Measurements from ENCODE around the gene CACNA1B. TPM values are rescaled to one million over a fixed set of nuclear protein-coding genes. Genes with fewer than 3 reads are reported as not detected.

Gene CACNA1B
- polyA plus RNA-seq, 2 of the 4 experiments (the other 2 are of a cell fraction): 0.03 to 0.06 TPM

GRCh38 chr9:137829260-137829996 is 48.2 kb upstream of the CACNA1B start:
- H3K9me3 ChIP-seq: peaks cover 11% of the 10 kb centered on the region; the same call in 1 of the 3 replicates
- ChIA-PET CTCF (no interaction called here), POLR2A (no interaction called here)
- H3K4me1 ChIP-seq: no peaks in the 10 kb centered on the region
- H3K27ac ChIP-seq: no peak overlapping the region
- 87% methylated on average over 14 of the region's 14 CpGs for WGBS (ENCODE audit: missing lambda C conversion rate)
- no peak for ATAC-seq
- H3K4me2 ChIP-seq: no peak overlapping the region
- no peak for TF ChIP-seq PBX3 (IDR thresholded peaks at IDR 0.05)
- peak; percentile 71 for TF ChIP-seq MAFK (IDR thresholded peaks at IDR 0.05; ENCODE audit: partially characterized antibody)
- no peak for DNase-seq (ENCODE audit: low read depth in 1 of 2, low spot score in 1 of 2)
- H3K4me3 ChIP-seq: no peak overlapping the region
- FAIRE-seq: no peak

GRCh38 chr9:137832191-137832700 is 45.3 kb upstream of the CACNA1B start:
- no peak for FAIRE-seq
- no peak overlapping the region for H3K4me2 ChIP-seq
- ChIA-PET CTCF (no interaction called here), POLR2A (no interaction called here)
- no peak for ATAC-seq
- no peak overlapping the region for H3K27ac ChIP-seq
- WGBS (ENCODE audit: missing lambda C conversion rate): 92% methylated on average over 14 of the region's 20 CpGs
- H3K4me3 ChIP-seq: no peak overlapping the region
- DNase-seq (ENCODE audit: low read depth in 1 of 2, low spot score in 1 of 2): no peak
- TF ChIP-seq RNF2 (IDR thresholded peaks at IDR 0.05; ENCODE audit: borderline replicate concordance, low read depth) (no peak), NR3C1 (IDR thresholded peaks at IDR 0.05) (no peak), ZSCAN20 (CRISPR knock-in tag; IDR thresholded peaks at IDR 0.05) (no peak), MAX (IDR thresholded peaks at IDR 0.05) (no peak), CHD2 (IDR thresholded peaks at IDR 0.05; ENCODE audit: low read length, partially characterized antibody) (no peak), TFCP2L1 (CRISPR knock-in tag; IDR thresholded peaks at IDR 0.05) (no peak), HMGXB4 (CRISPR knock-in tag; IDR thresholded peaks at IDR 0.05; ENCODE audit: borderline replicate concordance) (no peak), CHD4 (IDR thresholded peaks at IDR 0.05; ENCODE audit: borderline replicate concordance) (no peak), ESRRA (IDR thresholded peaks at IDR 0.05; ENCODE audit: borderline replicate concordance, low read length) (no peak), RAD21 (conservative IDR thresholded peaks at IDR 0.05 in 1 of 2, IDR thresholded peaks at IDR 0.05 in 1 of 2) (no peak), JUN (IDR thresholded peaks at IDR 0.05) (no peak), NPAS2 (CRISPR knock-in tag; IDR thresholded peaks at IDR 0.05; ENCODE audit: borderline replicate concordance) (no peak), KDM1A (IDR thresholded peaks at IDR 0.05; ENCODE audit: low read depth) (no peak), RARB (CRISPR knock-in tag; IDR thresholded peaks at IDR 0.05) (no peak), NFE2L2 (conservative IDR thresholded peaks at IDR 0.05; ENCODE audit: low read length) (no peak), FOSB (CRISPR knock-in tag; IDR thresholded peaks at IDR 0.05) (no peak), ZNF302 (CRISPR knock-in tag; IDR thresholded peaks at IDR 0.05) (no peak), MAZ (IDR thresholded peaks at IDR 0.05; ENCODE audit: borderline replicate concordance, low read depth, low read length) (no peak), FOSL2 (IDR thresholded peaks at IDR 0.05) (no peak), FOSL2 (CRISPR knock-in tag; IDR thresholded peaks at IDR 0.05) (no peak)
- no peaks in the 10 kb centered on the region for H3K9me3 ChIP-seq
- no peaks in the 10 kb centered on the region for H3K4me1 ChIP-seq
